Thymus (tissue), 11 donors: Measurements from ENCODE around the gene OR2T8. TPM values are rescaled to one million over a fixed set of nuclear protein-coding genes. Genes with fewer than 3 reads are reported as not detected.
A peak's percentile ranks its signal among the peaks of the same experiment; 100 is the strongest.
"Not testable (repeated sequence)": the region's sequence is repeated elsewhere in the genome, so short reads cannot be mapped to it uniquely, and the experiment has no call there.

ENCODE experiments used
- DNase-seq, 9 donors: peaks; one replicate each; pipeline ENCODE4 v3.0.0-alpha.2; 2013; ENCODE audit warnings: low spot score in 9 of 9, low read depth in 6 of 9, missing footprints in 1 of 9
- H3K27ac ChIP-seq, 2 donors: one replicate each; pipeline ENCODE4 v1.5.1; 2013; ENCODE audit warnings: control low read depth in 1 of 2, low read depth in 1 of 2, low read length in 1 of 2, mild to moderate bottlenecking in 1 of 2, moderate library complexity in 1 of 2
- H3K27me3 ChIP-seq, 2 donors: one replicate each; pipeline ENCODE4 v1.5.1; 2013; ENCODE audit warnings: low read length in 1 of 2; ENCODE audit not compliant: control insufficient read depth in 2 of 2, insufficient read depth in 1 of 2
- H3K36me3 ChIP-seq, 2 donors: one replicate each; pipeline ENCODE4 v1.5.1; 2013; ENCODE audit warnings: low read length in 1 of 2, mild to moderate bottlenecking in 1 of 2, moderate library complexity in 1 of 2; ENCODE audit not compliant: control insufficient read depth in 2 of 2, insufficient read depth in 2 of 2
- H3K4me1 ChIP-seq, 2 donors: one replicate each; pipeline ENCODE4 v1.5.1; 2013; ENCODE audit warnings: low read length in 2 of 2; ENCODE audit not compliant: control insufficient read depth in 2 of 2, insufficient read depth in 2 of 2
- H3K4me3 ChIP-seq, 2 donors: one replicate each; pipeline ENCODE4 v1.5.1; 2013; ENCODE audit warnings: low read length in 2 of 2, control low read depth in 1 of 2, mild to moderate bottlenecking in 1 of 2
- H3K9me3 ChIP-seq, 2 donors: one replicate each; pipeline ENCODE4 v1.5.1; 2013; ENCODE audit warnings: low read length in 1 of 2, mild to moderate bottlenecking in 1 of 2; ENCODE audit not compliant: control insufficient read depth in 2 of 2, insufficient read depth in 1 of 2
- WGBS: extraction: QIAGEN DNeasy Blood & Tissue Kit; methylation state at CpG from one replicate; pipeline ENCODE4 v1.1.7; 2013; 5-methylcytosine and 5-hydroxymethylcytosine counted together
- polyA plus RNA-seq: library from polyadenylated mRNA; stranded (reverse); fragments of 200-250 nt; gene quantifications from one replicate; pipeline ENCODE4 v1.2.3, GENCODE V29; 2013
- total RNA-seq: library from RNA; stranded (reverse); fragments of 120-200 nt; gene quantifications from one replicate; pipeline ENCODE4 v1.2.4, GENCODE V29; 2013
- donor health status: healthy.

The OR2T8 gene
- total and polyA plus RNA-seq, 2 donors, result 0.02 TPM; not detected in 1

DNA sequence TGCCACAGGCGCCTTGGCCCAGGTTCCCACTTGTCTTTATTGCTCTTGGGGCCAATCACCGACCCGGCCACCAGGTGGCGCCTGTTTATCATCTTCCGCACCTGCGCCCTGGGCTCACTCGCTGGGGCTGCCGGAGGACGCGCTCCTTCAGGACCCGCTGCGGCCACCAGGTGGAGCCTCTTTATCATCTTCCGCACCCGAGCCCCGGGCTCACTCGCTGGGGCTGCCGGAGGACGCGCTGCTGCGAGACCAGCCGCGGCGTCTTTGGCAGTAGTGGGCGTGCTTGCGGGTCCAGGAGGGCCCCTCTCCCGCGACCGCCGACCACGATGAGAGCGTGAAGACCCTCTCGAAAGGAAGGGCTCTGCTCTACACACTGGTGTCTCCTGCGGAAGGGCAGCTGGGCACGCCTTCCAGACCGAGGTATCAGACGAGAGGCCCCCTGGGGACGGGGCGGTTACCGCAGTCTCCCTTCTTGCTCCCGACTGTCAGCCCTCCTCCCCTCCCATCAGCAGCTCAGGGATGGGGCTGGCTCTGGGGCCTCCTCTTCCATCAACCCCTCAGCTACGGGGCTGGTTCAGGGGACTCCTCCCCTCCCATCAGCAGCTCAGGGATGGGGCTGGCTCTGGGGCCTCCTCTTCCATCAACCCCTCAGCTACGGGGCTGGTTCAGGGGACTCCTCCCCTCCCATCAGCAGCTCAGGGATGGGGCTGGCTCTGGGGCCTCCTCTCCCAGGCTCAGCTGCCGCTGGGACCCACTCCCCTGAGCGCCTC lies 17.1 kb downstream of the OR2T8 start:
- peak overlapping the region in 1 of 2 donors; percentile 53 for H3K27ac ChIP-seq
- WGBS, result 7% methylated on average over 44 of the region's 44 CpGs
- H3K4me1 ChIP-seq, H3K27me3 ChIP-seq, H3K36me3 ChIP-seq: not testable (repeated sequence)
- peak; percentile 75 to 95 (median 88) for DNase-seq
- peaks cover 0 to 14% of the 10 kb centered on the region in 2 donors for H3K9me3 ChIP-seq
- H3K4me3 ChIP-seq, result peak overlapping the region; percentile 44 to 58

- Histone ChIP-seq H3K4me1 (no peaks in the 10 kb centered on the region), H3K27ac (no peak overlapping the region), H3K4me3 (no peak overlapping the region), H3K9me3 (no peaks in the 10 kb centered on the region), H3K27me3 (no peaks in the 10 kb centered on the region), H3K36me3 (no peaks in the 10 kb centered on the region)
- 96% methylated on average over 6 of the region's 6 CpGs for WGBS
- no peak for DNase-seq
Observed at GRCh38 chr1:247942624-247943023, 22.6 kb downstream of the OR2T8 start.

DNA sequence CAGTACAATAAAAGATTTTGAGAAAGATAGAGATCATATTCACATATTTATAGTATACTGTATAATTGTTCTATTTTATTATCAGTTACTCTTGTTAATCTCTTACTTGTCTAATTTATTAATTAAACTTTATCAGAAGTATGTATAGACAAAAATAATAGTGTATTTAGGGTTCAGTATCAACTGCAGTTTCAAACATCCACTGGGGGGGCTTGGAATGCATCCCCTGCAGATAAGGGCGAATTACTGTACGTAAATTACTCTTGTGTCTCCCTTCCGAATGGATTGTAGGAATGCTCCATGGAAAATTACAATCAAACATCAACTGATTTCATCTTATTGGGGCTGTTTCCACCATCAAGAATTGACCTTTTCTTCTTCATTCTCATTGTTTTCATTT lies 28.5 kb downstream of the OR2T8 start, which contains the start of gene OR2L8:
OR2L8 (plus strand) TSS at position 301 of the 400 bp plus-strand sequence; CDS start at position 301, 0 bp downstream.
- H3K36me3 ChIP-seq, result no peaks in the 10 kb centered on the region
- 98% methylated on average over 3 of the region's 3 CpGs for WGBS
- no peak within 1 kb of the TSS for H3K27ac ChIP-seq
- H3K4me1 ChIP-seq, result no peaks in the 10 kb centered on the region
- no peak for DNase-seq
- H3K27me3 ChIP-seq, result no peaks in the 10 kb centered on the region
- H3K9me3 ChIP-seq, result peaks cover 0 to 5% of the 10 kb centered on the region in 2 donors
- no peak within 1 kb of the TSS for H3K4me3 ChIP-seq

- H3K4me1 ChIP-seq, result no peaks in the 10 kb centered on the region
- no peak overlapping the region for H3K27ac ChIP-seq
- DNase-seq, result no peak
- WGBS, result 100% methylated on average over 1 of the region's 1 CpG
- H3K9me3 ChIP-seq, result peaks cover 0 to 5% of the 10 kb centered on the region in 2 donors
- no peaks in the 10 kb centered on the region for H3K27me3 ChIP-seq
- no peak overlapping the region for H3K4me3 ChIP-seq
- no peaks in the 10 kb centered on the region for H3K36me3 ChIP-seq
Observed at GRCh38 chr1:247953408-247953807, 33.4 kb downstream of the OR2T8 start.

DNA sequence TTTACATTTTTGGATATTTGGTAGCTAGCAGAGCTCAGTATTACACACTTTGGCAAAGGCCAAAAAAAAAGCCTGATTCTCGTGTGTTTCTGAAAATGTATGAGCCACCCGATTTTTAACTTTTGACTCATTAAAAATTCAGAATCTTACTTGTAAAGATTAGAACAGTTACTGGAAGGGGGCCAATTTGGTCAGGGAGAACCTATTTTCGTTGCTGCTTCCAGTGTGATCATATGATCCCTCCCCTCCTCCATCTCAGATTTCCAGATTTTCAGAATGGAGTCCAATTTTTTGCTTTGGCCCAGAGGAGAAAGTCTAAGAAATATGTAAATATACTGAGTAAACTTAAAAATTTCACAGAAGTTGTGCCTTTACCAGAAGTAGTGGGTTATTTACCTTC lies 41.7 kb downstream of the OR2T8 start:
- H3K4me1 ChIP-seq, result no peaks in the 10 kb centered on the region
- 64% methylated on average over 3 of the region's 3 CpGs for WGBS

GRCh38 chr1:247962911-247963588 lies 43.0 kb downstream of the OR2T8 start:
- Histone ChIP-seq H3K9me3 (no peaks in the 10 kb centered on the region), H3K27me3 (no peaks in the 10 kb centered on the region), H3K27ac (no peak overlapping the region), H3K4me3 (no peak overlapping the region), H3K4me1 (no peaks in the 10 kb centered on the region), H3K36me3 (no peaks in the 10 kb centered on the region)
- no peak for DNase-seq
- WGBS, result 38% methylated on average over 4 of the region's 4 CpGs

More for the DNA sequence above, 41.7 kb downstream of the OR2T8 start:
- H3K36me3 ChIP-seq, result no peaks in the 10 kb centered on the region
- H3K9me3 ChIP-seq, result no peaks in the 10 kb centered on the region
- no peak for DNase-seq
- H3K27ac ChIP-seq, result no peak overlapping the region
- H3K27me3 ChIP-seq, result no peaks in the 10 kb centered on the region
- H3K4me3 ChIP-seq, result no peak overlapping the region

- Histone ChIP-seq H3K36me3 (no peaks in the 10 kb centered on the region), H3K9me3 (no peaks in the 10 kb centered on the region), H3K4me3 (no peak within 1 kb of the TSS), H3K4me1 (no peaks in the 10 kb centered on the region), H3K27ac (no peak within 1 kb of the TSS), H3K27me3 (no peaks in the 10 kb centered on the region)
- WGBS, result 97% methylated on average over 2 of the region's 2 CpGs
- no peak for DNase-seq
Observed at GRCh38 chr1:247964933-247965332, 44.9 kb downstream of the OR2T8 start, which contains the start of gene OR2AK2. OR2AK2 (plus strand) TSS chr1:247965233; CDS start chr1:247965377, 144 bp downstream.

GRCh38 chr1:247966532-247967204 lies 46.6 kb downstream of the OR2T8 start:
- no peak for DNase-seq
- no peaks in the 10 kb centered on the region for H3K27me3 ChIP-seq
- no peaks in the 10 kb centered on the region for H3K4me1 ChIP-seq
- H3K9me3 ChIP-seq, result no peaks in the 10 kb centered on the region
- H3K4me3 ChIP-seq, result no peak overlapping the region
- H3K36me3 ChIP-seq, result no peaks in the 10 kb centered on the region
- no peak overlapping the region for H3K27ac ChIP-seq
- WGBS, result 41% methylated on average over 5 of the region's 5 CpGs
